ENCODE data around the gene CAMTA1.

The CAMTA1 gene

GRCh38 chr1:6907676-6908434 is 122.6 kb downstream of the CAMTA1 start:
- Histone ChIP-seq H3K4me2 (ENCODE audit: insufficient read depth, low read length) (no peak overlapping the region), H4K20me1 (ENCODE audit: insufficient read depth, low read length) (peaks cover 10% of the 10 kb centered on the region; the same call in 1 of the 2 replicates), H3K4me3 (ENCODE audit: low read depth in 1 of 2, low read length in 2 of 2) (no peak overlapping the region), H3K79me2 (ENCODE audit: insufficient read depth, low read length) (no peaks in the 10 kb centered on the region), H3K27me3 (ENCODE audit: insufficient read depth, low read length, poor library complexity) (no peaks in the 10 kb centered on the region), H3K36me3 (ENCODE audit: insufficient read depth, low read length) (no peaks in the 10 kb centered on the region), H2AFZ (ENCODE audit: low read depth, low read length) (no peak overlapping the region), H3K27ac (ENCODE audit: low read length) (no peak overlapping the region), H3K4me1 (ENCODE audit: insufficient read depth, low read length) (no peaks in the 10 kb centered on the region), H3K9me3 (ENCODE audit: insufficient read depth, low read length, severe bottlenecking) (no peaks in the 10 kb centered on the region), H3K9ac (ENCODE audit: low read depth, low read length) (no peak overlapping the region)
- TF ChIP-seq CTCF (IDR thresholded peaks at IDR 0.05; ENCODE audit: borderline replicate concordance, extremely low read depth, low read length, poor library complexity, severe bottlenecking), result no peak
- TF ChIP-seq EZH2 (IDR thresholded peaks at IDR 0.05; ENCODE audit: borderline replicate concordance, low read depth, low read length, severe bottlenecking), result no peak
- ATAC-seq (ENCODE audit: insufficient read depth, low read depth) (no peak), DNase-seq (no peak)

GRCh38 chr1:6909401-6909800 is 124.1 kb downstream of the CAMTA1 start:
- H4K20me1 ChIP-seq (ENCODE audit: insufficient read depth, low read length), result peaks cover 10% of the 10 kb centered on the region; the same call in 1 of the 2 replicates
- no peak overlapping the region for H3K4me3 ChIP-seq (ENCODE audit: low read depth in 1 of 2, low read length in 2 of 2)
- no peak overlapping the region for H2AFZ ChIP-seq (ENCODE audit: low read depth, low read length)
- H3K4me1 ChIP-seq (ENCODE audit: insufficient read depth, low read length), result no peaks in the 10 kb centered on the region
- H3K36me3 ChIP-seq (ENCODE audit: insufficient read depth, low read length), result no peaks in the 10 kb centered on the region
- no peaks in the 10 kb centered on the region for H3K27me3 ChIP-seq (ENCODE audit: insufficient read depth, low read length, poor library complexity)
- no peak for DNase-seq
- ATAC-seq (ENCODE audit: insufficient read depth, low read depth), result no peak
- TF ChIP-seq EZH2 (IDR thresholded peaks at IDR 0.05; ENCODE audit: borderline replicate concordance, low read depth, low read length, severe bottlenecking), result no peak
- no peak for TF ChIP-seq CTCF (IDR thresholded peaks at IDR 0.05; ENCODE audit: borderline replicate concordance, extremely low read depth, low read length, poor library complexity, severe bottlenecking)
- no peaks in the 10 kb centered on the region for H3K79me2 ChIP-seq (ENCODE audit: insufficient read depth, low read length)
- no peak overlapping the region for H3K9ac ChIP-seq (ENCODE audit: low read depth, low read length)
- no peak overlapping the region for H3K4me2 ChIP-seq (ENCODE audit: insufficient read depth, low read length)
- no peak overlapping the region for H3K27ac ChIP-seq (ENCODE audit: low read length)
- no peaks in the 10 kb centered on the region for H3K9me3 ChIP-seq (ENCODE audit: insufficient read depth, low read length, severe bottlenecking)

- H3K4me2 ChIP-seq (ENCODE audit: insufficient read depth, low read length), result no peak overlapping the region
- peaks cover 10% of the 10 kb centered on the region; the same call in 1 of the 2 replicates for H4K20me1 ChIP-seq (ENCODE audit: insufficient read depth, low read length)
- TF ChIP-seq EZH2 (IDR thresholded peaks at IDR 0.05; ENCODE audit: borderline replicate concordance, low read depth, low read length, severe bottlenecking), result no peak
- ATAC-seq (ENCODE audit: insufficient read depth, low read depth) (no peak), DNase-seq (no peak)
- no peak overlapping the region for H3K9ac ChIP-seq (ENCODE audit: low read depth, low read length)
- H3K27ac ChIP-seq (ENCODE audit: low read length), result no peak overlapping the region
- H2AFZ ChIP-seq (ENCODE audit: low read depth, low read length), result no peak overlapping the region
- H3K36me3 ChIP-seq (ENCODE audit: insufficient read depth, low read length), result no peaks in the 10 kb centered on the region
- no peaks in the 10 kb centered on the region for H3K9me3 ChIP-seq (ENCODE audit: insufficient read depth, low read length, severe bottlenecking)
- no peaks in the 10 kb centered on the region for H3K4me1 ChIP-seq (ENCODE audit: insufficient read depth, low read length)
- no peaks in the 10 kb centered on the region for H3K79me2 ChIP-seq (ENCODE audit: insufficient read depth, low read length)
- H3K27me3 ChIP-seq (ENCODE audit: insufficient read depth, low read length, poor library complexity), result no peaks in the 10 kb centered on the region
- no peak overlapping the region for H3K4me3 ChIP-seq (ENCODE audit: low read depth in 1 of 2, low read length in 2 of 2)
Measured at GRCh38 chr1:6909857-6910256, 124.6 kb downstream of the CAMTA1 start.

- no peak for DNase-seq
- Histone ChIP-seq H3K9me3 (ENCODE audit: insufficient read depth, low read length, severe bottlenecking) (no peaks in the 10 kb centered on the region), H3K4me2 (ENCODE audit: insufficient read depth, low read length) (no peak overlapping the region), H4K20me1 (ENCODE audit: insufficient read depth, low read length) (peaks cover 10% of the 10 kb centered on the region; the same call in 1 of the 2 replicates), H3K4me1 (ENCODE audit: insufficient read depth, low read length) (no peaks in the 10 kb centered on the region), H3K4me3 (ENCODE audit: low read depth in 1 of 2, low read length in 2 of 2) (no peak overlapping the region), H3K9ac (ENCODE audit: low read depth, low read length) (no peak overlapping the region), H3K36me3 (ENCODE audit: insufficient read depth, low read length) (no peaks in the 10 kb centered on the region), H2AFZ (ENCODE audit: low read depth, low read length) (no peak overlapping the region), H3K27ac (ENCODE audit: low read length) (no peak overlapping the region), H3K79me2 (ENCODE audit: insufficient read depth, low read length) (no peaks in the 10 kb centered on the region), H3K27me3 (ENCODE audit: insufficient read depth, low read length, poor library complexity) (no peaks in the 10 kb centered on the region)
- no peak for TF ChIP-seq EZH2 (IDR thresholded peaks at IDR 0.05; ENCODE audit: borderline replicate concordance, low read depth, low read length, severe bottlenecking)
- no peak for TF ChIP-seq CTCF (IDR thresholded peaks at IDR 0.05; ENCODE audit: borderline replicate concordance, extremely low read depth, low read length, poor library complexity, severe bottlenecking)
- no peak for ATAC-seq (ENCODE audit: insufficient read depth, low read depth)
Measured at GRCh38 chr1:6911021-6911941, 126.0 kb downstream of the CAMTA1 start.

All from DND-41 (cell line).